A549 treated with GW870086 at 1 μM for 4 hours (cell line): ENCODE data around the gene UBE2Q2. TPM values are rescaled to one million over a fixed set of nuclear protein-coding genes. Genes with fewer than 3 reads are reported as not detected.

Experiments
- total RNA-seq: library from RNA; stranded (reverse); fragments of 200-300 nt; extraction: Qiagen RNA extraction; gene quantifications from 5 replicates; pipeline ENCODE4 v1.2.3, GENCODE V29; 2022; ENCODE audit warnings: low read depth

UBE2Q2 gene
- total RNA-seq: 32.3 to 44.9 TPM (median 39.8 TPM) in 5 replicates

GRCh38 chr15:75842722-75843677, at the start of gene UBE2Q2:
UBE2Q2 (plus strand) TSS chr15:75843447; CDS start chr15:75843667, 220 bp downstream.

GRCh38 chr15:75903331-75904239, 60.3 kb downstream of the UBE2Q2 start, which contains the start of gene FBXO22:
FBXO22 (plus strand) TSS chr15:75903878; CDS start chr15:75903964, 86 bp downstream.

Other genes starting within 250 kb of the UBE2Q2 start
- gene SNUPN, start 217.7 kb upstream of the UBE2Q2 start, total RNA-seq: 29.1 to 32.1 TPM (median 29.9 TPM) in 5 replicates
- 89.6 to 123 TPM (median 116 TPM) in 5 replicates for gene IMP3, start 203.2 kb upstream of the UBE2Q2 start, total RNA-seq
- gene SNX33, start 195.5 kb upstream of the UBE2Q2 start, total RNA-seq: 10.3 to 15.7 TPM (median 14.2 TPM) in 5 replicates
- gene CSPG4, start 130.6 kb upstream of the UBE2Q2 start, total RNA-seq: 0.08 to 0.20 TPM (median 0.14 TPM) in 5 replicates
- gene FBXO22, start 60.4 kb downstream of the UBE2Q2 start, total RNA-seq: 63.7 to 89.6 TPM (median 76.4 TPM) in 5 replicates
- gene NRG4, start 169.0 kb downstream of the UBE2Q2 start, total RNA-seq: 0.29 to 1.1 TPM (median 0.54 TPM) in 5 replicates
- 0.11 to 0.24 TPM (median 0.18 TPM) in 4 of 5 replicates, not detected in the other for gene TMEM266, start 216.5 kb downstream of the UBE2Q2 start, total RNA-seq